ENCODE data around the gene NEK5.
"Not testable (repeated sequence)": the region's sequence is repeated elsewhere in the genome, so short reads cannot be mapped to it uniquely, and the experiment has no call there.

NEK5 gene

GRCh38 chr13:52128714-52129700 is at the start of gene NEK5:
Gene NEK5, minus strand, starts transcription at chr13:52129073. Its CDS starts 1,591 bp downstream, at chr13:52127482.
- DNase-seq = peak; percentile 73

- DNase-seq = no peak
Observed at GRCh38 chr13:52177276-52177675, 48.4 kb upstream of the NEK5 start.

- not testable (repeated sequence) for DNase-seq
Observed at GRCh38 chr13:52173970-52174369, 45.1 kb upstream of the NEK5 start.

GRCh38 chr13:52173373-52173772 is 44.5 kb upstream of the NEK5 start:
- no peak for DNase-seq

GRCh38 chr13:52171686-52172085 is 42.8 kb upstream of the NEK5 start:
- DNase-seq = not testable (repeated sequence)

GRCh38 chr13:52170828-52171391 is 42.0 kb upstream of the NEK5 start:
- DNase-seq = not testable (repeated sequence)

- DNase-seq = no peak
Observed at GRCh38 chr13:52169839-52170238, 41.0 kb upstream of the NEK5 start.

GRCh38 chr13:52165411-52165810 is 36.5 kb upstream of the NEK5 start:
- no peak for DNase-seq

GRCh38 chr13:52164989-52165388 is 36.1 kb upstream of the NEK5 start:
- DNase-seq = no peak

GRCh38 chr13:52163878-52164277 is 35.0 kb upstream of the NEK5 start:
- DNase-seq = not testable (repeated sequence)

- DNase-seq = no peak
Observed at GRCh38 chr13:52162279-52163101, 33.6 kb upstream of the NEK5 start.

- no peak for DNase-seq
Observed at GRCh38 chr13:52161181-52161646, 32.3 kb upstream of the NEK5 start.

GRCh38 chr13:52160506-52160905 is 31.6 kb upstream of the NEK5 start:
- DNase-seq = no peak

- no peak for DNase-seq
Observed at GRCh38 chr13:52160053-52160452, 31.2 kb upstream of the NEK5 start.

GRCh38 chr13:52159159-52159982 is 30.5 kb upstream of the NEK5 start, which contains the start of gene NEK3:
Gene NEK3, minus strand, starts transcription at chr13:52159597. Its CDS starts 3,406 bp downstream, at chr13:52156191.
- peak; percentile 84 for DNase-seq

GRCh38 chr13:52158629-52159158 is 29.8 kb upstream of the NEK5 start:
- peak; percentile 70 for DNase-seq

- no peak for DNase-seq
Observed at GRCh38 chr13:52156724-52157261, 27.9 kb upstream of the NEK5 start.

GRCh38 chr13:52155177-52155576 is 26.3 kb upstream of the NEK5 start:
- no peak for DNase-seq

- DNase-seq = no peak
Observed at GRCh38 chr13:52147225-52147624, 18.4 kb upstream of the NEK5 start.

GRCh38 chr13:52141299-52141698 is 12.4 kb upstream of the NEK5 start:
- no peak for DNase-seq

GRCh38 chr13:52137489-52137888 is 8.6 kb upstream of the NEK5 start:
- no peak for DNase-seq
